SK-N-SH (cell line): ENCODE measurements around the gene PKNOX2. TPM values are rescaled to one million over a fixed set of nuclear protein-coding genes. Genes with fewer than 3 reads are reported as not detected.

Experiments used
- CTCF ChIA-PET: fragments of 300-600, 350-600 bp; formaldehyde crosslinking; extraction: SDS; loops from one replicate; lab custom pipeline; 2021; lab: Yijun Ruan, JAX
- POLR2A ChIA-PET: fragments of 350-600 bp; sonication (Branson Sonifier 250); formaldehyde crosslinking; extraction: SDS; loops from one replicate; lab custom pipeline; 2020; ENCODE audit warnings: antibody characterized with exemption, inconsistent platforms; lab: Yijun Ruan, JAX
- DNase-seq: peaks from one replicate; pipeline ENCODE4 v3.0.0; 2012
- H2AFZ ChIP-seq: fragments of 200-600 bp; sonication (generic); 2 replicates; pipeline ENCODE4 v1.8.1; 2016; ENCODE audit warnings: antibody characterized with exemption, mild to moderate bottlenecking, low read depth
- H3F3A ChIP-seq: fragments of 200-600 bp; sonication (generic); replicated peaks from 2 replicates; pipeline ENCODE3; 2016; ENCODE audit warnings: antibody characterized with exemption, mild to moderate bottlenecking; ENCODE audit not compliant: insufficient read depth
- H3K27ac ChIP-seq, 2 experiments: fragments of 200-500 bp in 1 of 2; fragments of 200-600 bp in 1 of 2; sonication (Bioruptor generic) in 1 of 2; sonication (generic), shearing (Covaris generic) in 1 of 2; 2 replicates each; pipeline versions ENCODE4 v1.5.1 to v1.6.1; 2014 to 2016; ENCODE audit warnings: low read depth in 2 of 2, inconsistent platforms in 1 of 2, low read length in 1 of 2, mild to moderate bottlenecking in 1 of 2, mixed read lengths in 1 of 2
- H3K27me3 ChIP-seq: fragments of 200-600 bp; sonication (generic), shearing (Covaris generic); 2 replicates; pipeline ENCODE4 v1.6.1; 2016; ENCODE audit warnings: mixed run types; ENCODE audit not compliant: insufficient read depth
- H3K36me3 ChIP-seq, 2 experiments: fragments of 200-500 bp in 1 of 2; fragments of 200-600 bp in 1 of 2; sonication (Bioruptor generic) in 1 of 2; sonication (generic) in 1 of 2; replicated peaks in 1 of 2; 2 replicates each; pipeline versions ENCODE3 to v1.5.1; 2014 to 2016; ENCODE audit warnings: low read length in 1 of 2, mild to moderate bottlenecking in 1 of 2; ENCODE audit not compliant: insufficient read depth in 2 of 2, control insufficient read depth in 1 of 2
- H3K4me1 ChIP-seq, 2 experiments: fragments of 200-500 bp in 1 of 2; fragments of 200-600 bp in 1 of 2; sonication (Bioruptor generic) in 1 of 2; sonication (generic), shearing (Covaris generic) in 1 of 2; 2 replicates each; pipeline versions ENCODE4 v1.5.1 to v1.6.1; 2014 to 2016; ENCODE audit warnings: low read depth in 1 of 2, low read length in 1 of 2, mixed run types in 1 of 2; ENCODE audit not compliant: insufficient read depth in 2 of 2, control insufficient read depth in 1 of 2
- H3K4me2 ChIP-seq: fragments of 200-600 bp; sonication (generic), shearing (Covaris generic); 2 replicates; pipeline ENCODE4 v1.6.1; 2017; ENCODE audit warnings: mixed run types
- H3K4me3 ChIP-seq, 2 experiments: fragments of 200-500 bp in 1 of 2; fragments of 200-600 bp in 1 of 2; sonication (Bioruptor generic) in 1 of 2; sonication (generic), shearing (Covaris generic) in 1 of 2; 2 replicates each; pipeline versions ENCODE4 v1.5.1 to v1.8.1; 2014 to 2016; ENCODE audit warnings: low read depth in 2 of 2, inconsistent platforms in 1 of 2, low read length in 1 of 2, mild to moderate bottlenecking in 1 of 2, mixed read lengths in 1 of 2, moderate library complexity in 1 of 2
- H3K79me2 ChIP-seq: fragments of 200-600 bp; sonication (generic); 2 replicates; pipeline ENCODE4 v1.8.1; 2017; ENCODE audit warnings: mild to moderate bottlenecking; ENCODE audit not compliant: insufficient read depth
- H3K9ac ChIP-seq: fragments of 200-600 bp; sonication (generic); 2 replicates; pipeline ENCODE4 v1.6.1; 2017; ENCODE audit warnings: mixed run types
- H3K9me2 ChIP-seq: fragments of 200-600 bp; sonication (generic); 2 replicates; pipeline ENCODE4 v1.6.1; 2017; ENCODE audit warnings: mixed run types
- H3K9me3 ChIP-seq: fragments of 200-600 bp; sonication (generic); 2 replicates; pipeline ENCODE4 v1.6.1; 2017; ENCODE audit warnings: mixed run types, mild to moderate bottlenecking, moderate library complexity
- H4K20me1 ChIP-seq: fragments of 200-600 bp; sonication (generic); 2 replicates; pipeline ENCODE4 v1.6.1; 2017; ENCODE audit warnings: mild to moderate bottlenecking, mixed run types; ENCODE audit not compliant: insufficient read depth
- EP300 ChIP-seq, 2 experiments: IDR thresholded peaks; 2 replicates each; pipeline versions ENCODE4 v1.4.0 to v1.6.1; 2012; ENCODE audit warnings: borderline replicate concordance in 1 of 2, low read depth in 1 of 2, low read length in 1 of 2
- FOSL2 ChIP-seq: IDR thresholded peaks from 2 replicates; pipeline ENCODE4 v1.4.0; 2012; ENCODE audit warnings: low read depth, mild to moderate bottlenecking, moderate library complexity, borderline replicate concordance
- FOXJ3 ChIP-seq: sonication (generic); formaldehyde crosslinking; IDR thresholded peaks from 2 replicates; pipeline ENCODE4 v1.5.1; 2020; ENCODE audit warnings: mild to moderate bottlenecking, missing genetic modification reagents
- FOXM1 ChIP-seq: IDR thresholded peaks from 2 replicates; pipeline ENCODE4 v1.4.0; 2012; ENCODE audit warnings: low read depth, mild to moderate bottlenecking
- JUND ChIP-seq: IDR thresholded peaks from 2 replicates; pipeline ENCODE4 v1.4.0; 2012
- MAX ChIP-seq: IDR thresholded peaks from 2 replicates; pipeline ENCODE4 v1.4.0; 2012; ENCODE audit warnings: low read depth
- MEF2A ChIP-seq: IDR thresholded peaks from 2 replicates; pipeline ENCODE4 v1.4.0; 2012; ENCODE audit warnings: low read depth, borderline replicate concordance
- NRF1 ChIP-seq: IDR thresholded peaks from 2 replicates; pipeline ENCODE4 v1.6.1; 2012; ENCODE audit warnings: low read depth, mild to moderate bottlenecking, low read length
- POLR2AphosphoS5 ChIP-seq: IDR thresholded peaks from 2 replicates; pipeline ENCODE4 v1.6.1; 2012; ENCODE audit warnings: low read depth, low read length
- RCOR1 ChIP-seq: fragments of 150-350 bp; IDR thresholded peaks from 2 replicates; pipeline ENCODE4 v1.6.1; 2017; ENCODE audit warnings: antibody characterized with exemption, low read length
- RXRA ChIP-seq: IDR thresholded peaks from 2 replicates; pipeline ENCODE4 v1.4.0; 2012; ENCODE audit warnings: low read depth, mild to moderate bottlenecking, borderline replicate concordance
- USF1 ChIP-seq: IDR thresholded peaks from 2 replicates; pipeline ENCODE4 v1.4.0; 2012; ENCODE audit warnings: low read depth, borderline replicate concordance
- YY1 ChIP-seq: IDR thresholded peaks from 2 replicates; pipeline ENCODE4 v1.4.0; 2012; ENCODE audit warnings: low read depth, mild to moderate bottlenecking
- whole genome bisulfite sequencing: methylation state at CpG from one replicate; pipeline ENCODE4 v1.1.6; 2017; ENCODE audit warnings: low lambda C conversion rate; 5-methylcytosine and 5-hydroxymethylcytosine counted together
- polyA plus RNA-seq, 3 experiments: library from polyadenylated mRNA; depleted of rRNA; stranded (reverse); fragments of >200 nt; gene quantifications; 2 replicates each; pipeline ENCODE4 v1.2.3, GENCODE V29; 2012
- TF ChIP-seq, protein P1 (sequence below): fragments of 150-350 bp; IDR thresholded peaks from 2 replicates; pipeline ENCODE4 v1.6.1; 2017; ENCODE audit warnings: antibody characterized with exemption, low read length, low read depth, borderline replicate concordance
- TF ChIP-seq, protein P2 (sequence below): fragments of 200-600 bp; sonication (generic); IDR thresholded peaks from 2 replicates; pipeline ENCODE4 v1.6.1; 2017; ENCODE audit warnings: antibody characterized with exemption, mild to moderate bottlenecking, moderate library complexity

PKNOX2 gene
- polyA plus RNA-seq, 1 of the 3 experiments (the other 2 are of a cell fraction) = 0.02 TPM

GRCh38 chr11:125179895-125180294, 15.3 kb downstream of the PKNOX2 start:
- ChIA-PET CTCF (interaction anchor here (1.5 to 2.1 kb wide), 3 partner anchors 15 to 249 kb away, joined by 3 to 6 read pairs (median 5); partner anchors contain the start of gene PKNOX2), POLR2A (no interaction called here)
- no peak for DNase-seq
- no peak overlapping the region for H3K4me3 ChIP-seq
- TF ChIP-seq EP300 (IDR thresholded peaks at IDR 0.05; ENCODE audit: borderline replicate concordance in 1 of 2, low read depth in 1 of 2, low read length in 1 of 2) = no peak
- H4K20me1 ChIP-seq = no peaks in the 10 kb centered on the region
- H2AFZ ChIP-seq = no peak overlapping the region
- H3K27me3 ChIP-seq = no peaks in the 10 kb centered on the region
- 71% methylated on average over 10 of the region's 11 CpGs for WGBS
- H3K4me1 ChIP-seq = no peaks in the 10 kb centered on the region
- no peaks in the 10 kb centered on the region for H3K79me2 ChIP-seq
- no peaks in the 10 kb centered on the region for H3F3A ChIP-seq
- no peak overlapping the region for H3K27ac ChIP-seq
- no peaks in the 10 kb centered on the region for H3K9me3 ChIP-seq
- H3K4me2 ChIP-seq = no peak overlapping the region
- H3K36me3 ChIP-seq = no peaks in the 10 kb centered on the region
- no peak overlapping the region for H3K9ac ChIP-seq
- no peaks in the 10 kb centered on the region for H3K9me2 ChIP-seq

DNA sequence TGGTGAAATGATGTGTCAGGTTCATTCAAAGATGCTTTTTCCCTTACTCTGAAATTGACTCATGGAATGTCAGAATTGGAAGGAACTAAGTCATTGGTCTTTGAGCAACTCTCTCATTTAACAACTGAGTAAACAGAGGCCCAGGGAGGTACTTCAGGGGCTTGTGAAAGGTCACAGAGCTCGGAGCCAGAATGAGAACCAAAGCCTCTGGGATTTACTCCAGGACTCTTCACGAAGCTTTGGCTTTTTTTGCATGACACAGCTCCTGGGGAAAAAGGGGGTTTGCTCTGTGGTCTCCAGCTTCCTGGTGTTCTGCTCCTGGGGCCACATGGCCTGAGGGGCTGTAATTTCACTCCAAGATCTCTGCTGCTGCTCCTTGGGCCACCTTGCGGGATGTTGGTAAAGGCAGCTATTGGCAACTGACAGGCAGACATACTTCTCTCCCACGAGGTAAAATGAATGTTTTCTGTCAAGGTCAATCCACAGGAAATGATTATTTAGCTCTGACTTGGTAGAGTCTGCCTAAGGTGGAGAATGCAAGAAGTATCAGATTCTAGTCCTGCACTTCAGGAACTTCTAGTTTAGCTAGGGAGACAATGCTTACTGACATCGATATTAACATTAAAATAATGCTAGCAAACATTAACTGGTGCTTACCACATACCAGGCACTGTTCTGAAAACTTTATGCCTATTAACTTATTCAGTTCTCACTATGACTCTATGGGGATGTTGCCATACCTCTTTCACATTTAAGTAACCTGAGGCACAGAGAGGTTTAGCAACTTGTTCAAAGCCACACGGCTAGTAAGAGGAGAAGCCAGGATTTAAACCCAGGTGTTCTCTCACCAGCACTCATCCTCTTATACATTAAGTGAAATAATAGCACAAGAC, 16.1 kb downstream of the PKNOX2 start:
- Histone ChIP-seq H2AFZ (no peak overlapping the region), H3K4me2 (no peak overlapping the region), H3K79me2 (no peaks in the 10 kb centered on the region), H3K9ac (no peak overlapping the region), H3K4me1 (no peaks in the 10 kb centered on the region), H3K27ac (no peak overlapping the region), H3F3A (no peaks in the 10 kb centered on the region), H3K4me3 (no peak overlapping the region), H4K20me1 (no peaks in the 10 kb centered on the region), H3K9me2 (no peaks in the 10 kb centered on the region), H3K36me3 (no peaks in the 10 kb centered on the region), H3K9me3 (no peaks in the 10 kb centered on the region), H3K27me3 (no peaks in the 10 kb centered on the region)
- ChIA-PET POLR2A (no interaction called here), CTCF (interaction anchor here (1.5 to 2.1 kb wide), 3 partner anchors 15 to 249 kb away, joined by 3 to 6 read pairs (median 5); partner anchors contain the start of gene PKNOX2)
- 44% methylated on average over 6 of the region's 6 CpGs for WGBS
- TF ChIP-seq FOXM1 (no peak), MEF2A (no peak), JUND (no peak), NRF1 (no peak), FOSL2 (no peak)
- DNase-seq = no peak

DNA sequence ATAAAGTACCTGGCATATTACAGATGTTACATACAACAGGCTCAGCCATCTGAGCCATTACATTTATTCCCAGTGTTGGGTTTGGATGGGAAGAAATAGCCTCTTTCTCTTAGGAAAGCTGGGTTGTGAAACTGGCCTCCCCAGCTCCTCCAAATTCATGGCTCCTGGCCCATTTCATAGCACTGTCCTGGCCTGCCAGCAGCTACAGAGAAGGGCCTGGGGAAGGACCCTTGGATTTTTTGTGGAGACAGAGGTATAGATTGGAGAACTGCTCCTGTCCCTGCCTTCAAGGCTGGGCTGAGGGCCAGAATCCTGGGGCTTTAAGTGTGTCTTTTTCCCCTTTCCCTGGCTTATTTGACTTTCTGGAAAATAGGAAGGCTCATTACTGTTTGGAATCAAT, 18.0 kb downstream of the PKNOX2 start:
- DNase-seq = no peak
- TF ChIP-seq EP300 (IDR thresholded peaks at IDR 0.05; ENCODE audit: borderline replicate concordance in 1 of 2, low read depth in 1 of 2, low read length in 1 of 2) = no peak
- no peak for TF ChIP-seq RCOR1
- TF ChIP-seq, protein P1, sequence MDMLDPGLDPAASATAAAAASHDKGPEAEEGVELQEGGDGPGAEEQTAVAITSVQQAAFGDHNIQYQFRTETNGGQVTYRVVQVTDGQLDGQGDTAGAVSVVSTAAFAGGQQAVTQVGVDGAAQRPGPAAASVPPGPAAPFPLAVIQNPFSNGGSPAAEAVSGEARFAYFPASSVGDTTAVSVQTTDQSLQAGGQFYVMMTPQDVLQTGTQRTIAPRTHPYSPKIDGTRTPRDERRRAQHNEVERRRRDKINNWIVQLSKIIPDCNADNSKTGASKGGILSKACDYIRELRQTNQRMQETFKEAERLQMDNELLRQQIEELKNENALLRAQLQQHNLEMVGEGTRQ = no peak
- TF ChIP-seq USF1 = no peak
- TF ChIP-seq FOXJ3 = no peak
- no peak for TF ChIP-seq YY1
- TF ChIP-seq MAX = no peak
- TF ChIP-seq POLR2AphosphoS5 = no peak
- TF ChIP-seq, protein P2, sequence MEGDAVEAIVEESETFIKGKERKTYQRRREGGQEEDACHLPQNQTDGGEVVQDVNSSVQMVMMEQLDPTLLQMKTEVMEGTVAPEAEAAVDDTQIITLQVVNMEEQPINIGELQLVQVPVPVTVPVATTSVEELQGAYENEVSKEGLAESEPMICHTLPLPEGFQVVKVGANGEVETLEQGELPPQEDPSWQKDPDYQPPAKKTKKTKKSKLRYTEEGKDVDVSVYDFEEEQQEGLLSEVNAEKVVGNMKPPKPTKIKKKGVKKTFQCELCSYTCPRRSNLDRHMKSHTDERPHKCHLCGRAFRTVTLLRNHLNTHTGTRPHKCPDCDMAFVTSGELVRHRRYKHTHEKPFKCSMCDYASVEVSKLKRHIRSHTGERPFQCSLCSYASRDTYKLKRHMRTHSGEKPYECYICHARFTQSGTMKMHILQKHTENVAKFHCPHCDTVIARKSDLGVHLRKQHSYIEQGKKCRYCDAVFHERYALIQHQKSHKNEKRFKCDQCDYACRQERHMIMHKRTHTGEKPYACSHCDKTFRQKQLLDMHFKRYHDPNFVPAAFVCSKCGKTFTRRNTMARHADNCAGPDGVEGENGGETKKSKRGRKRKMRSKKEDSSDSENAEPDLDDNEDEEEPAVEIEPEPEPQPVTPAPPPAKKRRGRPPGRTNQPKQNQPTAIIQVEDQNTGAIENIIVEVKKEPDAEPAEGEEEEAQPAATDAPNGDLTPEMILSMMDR = no peak
- TF ChIP-seq RXRA = no peak

More for the DNA sequence above, 18.0 kb downstream of the PKNOX2 start:
- Histone ChIP-seq H3K27me3 (no peaks in the 10 kb centered on the region), H3K4me2 (no peak overlapping the region), H3K79me2 (no peaks in the 10 kb centered on the region), H3K9me3 (no peaks in the 10 kb centered on the region), H3K27ac (no peak overlapping the region), H3K4me3 (no peak overlapping the region), H3F3A (no peaks in the 10 kb centered on the region), H3K9ac (no peak overlapping the region), H2AFZ (no peak overlapping the region), H3K9me2 (no peaks in the 10 kb centered on the region), H3K36me3 (no peaks in the 10 kb centered on the region), H4K20me1 (no peaks in the 10 kb centered on the region), H3K4me1 (no peaks in the 10 kb centered on the region)
- ChIA-PET CTCF (interaction anchor here (1.0 kb wide), 2 partner anchors 9 to 10 kb away, joined by 3 to 5 read pairs; no protein-coding TSS in a partner anchor), POLR2A (no interaction called here)
